ENCODE data around the gene MCF2L2. TPM values are rescaled to one million over a fixed set of nuclear protein-coding genes. Genes with fewer than 3 reads are reported as not detected.

MCF2L2 gene
- total RNA-seq, 1 donor from 2014 or later, result 2.1 TPM

DNA sequence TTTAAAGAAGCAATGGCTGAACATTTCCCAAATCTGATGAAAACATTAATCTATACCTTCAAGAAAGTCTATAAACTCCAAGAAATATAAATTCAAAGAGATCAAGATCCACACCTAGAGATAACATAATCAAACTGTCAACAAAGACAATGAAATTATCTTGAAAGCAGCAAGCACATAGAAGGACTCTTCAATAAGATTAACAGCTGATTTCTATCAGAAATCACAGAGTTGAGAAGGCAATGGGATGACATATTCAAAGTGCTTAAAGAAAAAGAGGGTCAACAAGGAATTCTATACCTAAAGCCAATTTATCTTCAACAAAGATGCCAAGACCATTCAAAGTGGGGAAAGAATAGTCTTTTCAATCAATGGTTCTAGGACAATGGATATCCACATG is 224.7 kb downstream of the MCF2L2 start:
- Mint-ChIP-seq H3K9me3 (peaks cover 12% of the 10 kb centered on the region), H3K4me1 (peaks cover 6% of the 10 kb centered on the region), H3K27ac (ENCODE audit: unreplicated experiment) (no peak overlapping the region), H3K27me3 (ENCODE audit: low read depth) (no peaks in the 10 kb centered on the region), H3K4me3 (no peak overlapping the region), H3K36me3 (ENCODE audit: low read depth) (peaks cover 8% of the 10 kb centered on the region)
- TF ChIP-seq, protein P1, sequence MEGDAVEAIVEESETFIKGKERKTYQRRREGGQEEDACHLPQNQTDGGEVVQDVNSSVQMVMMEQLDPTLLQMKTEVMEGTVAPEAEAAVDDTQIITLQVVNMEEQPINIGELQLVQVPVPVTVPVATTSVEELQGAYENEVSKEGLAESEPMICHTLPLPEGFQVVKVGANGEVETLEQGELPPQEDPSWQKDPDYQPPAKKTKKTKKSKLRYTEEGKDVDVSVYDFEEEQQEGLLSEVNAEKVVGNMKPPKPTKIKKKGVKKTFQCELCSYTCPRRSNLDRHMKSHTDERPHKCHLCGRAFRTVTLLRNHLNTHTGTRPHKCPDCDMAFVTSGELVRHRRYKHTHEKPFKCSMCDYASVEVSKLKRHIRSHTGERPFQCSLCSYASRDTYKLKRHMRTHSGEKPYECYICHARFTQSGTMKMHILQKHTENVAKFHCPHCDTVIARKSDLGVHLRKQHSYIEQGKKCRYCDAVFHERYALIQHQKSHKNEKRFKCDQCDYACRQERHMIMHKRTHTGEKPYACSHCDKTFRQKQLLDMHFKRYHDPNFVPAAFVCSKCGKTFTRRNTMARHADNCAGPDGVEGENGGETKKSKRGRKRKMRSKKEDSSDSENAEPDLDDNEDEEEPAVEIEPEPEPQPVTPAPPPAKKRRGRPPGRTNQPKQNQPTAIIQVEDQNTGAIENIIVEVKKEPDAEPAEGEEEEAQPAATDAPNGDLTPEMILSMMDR (conservative IDR thresholded peaks at IDR 0.05), result no peak
- DNase-seq (ENCODE audit: low read depth, low spot score), result no peak

DNA sequence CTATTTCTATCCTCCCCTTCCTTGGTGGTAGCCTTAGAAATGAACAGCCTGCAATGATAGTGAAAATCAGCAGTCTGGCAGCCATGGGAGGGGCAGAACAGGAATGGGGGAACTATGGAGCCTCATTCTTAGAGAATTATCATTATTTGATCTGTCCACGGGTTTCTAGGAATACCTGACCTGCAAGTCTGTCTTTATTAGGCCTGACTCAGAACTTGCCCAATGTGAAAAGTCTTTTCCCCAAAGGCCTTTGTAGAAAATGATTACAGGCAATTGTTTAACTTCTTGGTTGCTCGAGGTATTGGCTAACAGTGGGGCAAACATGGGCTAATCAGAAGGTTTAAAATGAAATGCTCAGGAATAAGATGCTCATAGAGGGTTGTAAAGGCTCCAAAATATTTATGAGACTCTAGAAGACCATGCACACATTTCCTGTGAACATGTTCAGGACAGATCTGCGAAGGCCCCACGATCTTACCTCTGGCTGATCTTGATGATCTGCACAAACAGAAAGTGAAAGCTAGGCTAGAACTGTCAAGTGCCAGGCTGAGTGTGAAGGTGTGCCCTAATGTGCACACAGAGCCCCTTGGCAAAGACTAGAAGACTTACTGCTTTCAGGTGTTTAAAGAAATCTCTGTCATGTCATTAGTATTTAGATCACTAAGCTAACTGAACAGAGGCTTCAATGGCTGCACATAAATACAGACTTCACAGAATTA is 226.3 kb downstream of the MCF2L2 start:
- Mint-ChIP-seq H3K36me3 (ENCODE audit: low read depth) (peaks cover 8% of the 10 kb centered on the region), H3K4me1 (no peaks in the 10 kb centered on the region), H3K27ac (ENCODE audit: unreplicated experiment) (no peak overlapping the region), H3K9me3 (peaks cover 15% of the 10 kb centered on the region), H3K27me3 (ENCODE audit: low read depth) (no peaks in the 10 kb centered on the region), H3K4me3 (no peak overlapping the region)
- TF ChIP-seq, protein P1 (conservative IDR thresholded peaks at IDR 0.05), result no peak
- no peak for DNase-seq (ENCODE audit: low read depth, low spot score)

GRCh38 chr3:183198939-183199338 is 229.5 kb downstream of the MCF2L2 start:
- no peaks in the 10 kb centered on the region for H3K4me1 Mint-ChIP-seq
- no peak overlapping the region for H3K4me3 Mint-ChIP-seq
- no peaks in the 10 kb centered on the region for H3K27me3 Mint-ChIP-seq (ENCODE audit: low read depth)
- DNase-seq (ENCODE audit: low read depth, low spot score), result no peak
- H3K9me3 Mint-ChIP-seq, result peaks cover 12% of the 10 kb centered on the region
- H3K27ac Mint-ChIP-seq (ENCODE audit: unreplicated experiment), result no peak overlapping the region
- H3K36me3 Mint-ChIP-seq (ENCODE audit: low read depth), result peaks cover 8% of the 10 kb centered on the region
- TF ChIP-seq, protein P1 (conservative IDR thresholded peaks at IDR 0.05), result no peak

- DNase-seq (ENCODE audit: low read depth, low spot score), result no peak
- no peaks in the 10 kb centered on the region for H3K27me3 Mint-ChIP-seq (ENCODE audit: low read depth)
- H3K36me3 Mint-ChIP-seq (ENCODE audit: low read depth), result peaks cover 3% of the 10 kb centered on the region
- no peaks in the 10 kb centered on the region for H3K4me1 Mint-ChIP-seq
- TF ChIP-seq, protein P1 (conservative IDR thresholded peaks at IDR 0.05), result no peak
- H3K9me3 Mint-ChIP-seq, result peaks cover 6% of the 10 kb centered on the region
- H3K27ac Mint-ChIP-seq (ENCODE audit: unreplicated experiment), result no peak overlapping the region
- no peak overlapping the region for H3K4me3 Mint-ChIP-seq
Observed at GRCh38 chr3:183197734-183198133, 230.7 kb downstream of the MCF2L2 start.

DNA sequence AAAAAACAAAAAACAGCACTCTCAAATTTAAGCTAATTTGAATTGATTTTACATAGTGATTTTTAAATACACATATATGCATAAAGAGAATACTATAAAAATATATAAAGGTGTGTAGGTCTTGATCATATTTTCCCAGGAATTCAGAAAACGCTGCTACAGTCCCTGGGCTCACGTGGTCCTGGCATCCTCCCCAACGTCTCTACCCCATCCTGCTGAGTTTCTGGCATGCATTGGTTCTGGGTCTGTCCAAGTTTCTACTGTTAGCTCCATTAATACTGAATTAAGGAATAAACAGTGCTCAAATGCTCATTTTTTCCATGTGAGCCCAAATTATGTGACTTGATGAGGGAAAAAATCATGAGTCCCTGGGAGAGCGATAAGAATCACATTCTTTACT is 233.2 kb downstream of the MCF2L2 start:
- Mint-ChIP-seq H3K27ac (ENCODE audit: unreplicated experiment) (no peak overlapping the region), H3K27me3 (ENCODE audit: low read depth) (no peaks in the 10 kb centered on the region), H3K4me1 (no peaks in the 10 kb centered on the region), H3K4me3 (no peak overlapping the region), H3K36me3 (ENCODE audit: low read depth) (no peaks in the 10 kb centered on the region), H3K9me3 (peaks cover 3% of the 10 kb centered on the region)
- TF ChIP-seq, protein P1 (conservative IDR thresholded peaks at IDR 0.05), result no peak
- no peak for DNase-seq (ENCODE audit: low read depth, low spot score)
